HL-60 (cell line): Measurements from ENCODE around the gene PPP1CC.

Source experiments
- DNase-seq, 2 experiments: peaks; one replicate each; pipeline ENCODE4 v3.0.0-alpha.2; 2010 to 2020; ENCODE audit warnings: low read depth in 1 of 2, low spot score in 1 of 2
- H3K27ac ChIP-seq: fragments of 250-450 bp; sonication (Bioruptor Pico); replicated peaks from 2 replicates; pipeline ENCODE4 v1.5.1; 2020; ENCODE audit warnings: mild to moderate bottlenecking, moderate library complexity
- H3K27me3 ChIP-seq: fragments of 250-450 bp; sonication (Bioruptor Pico); 2 replicates; pipeline ENCODE4 v1.5.1; 2021; ENCODE audit warnings: mild to moderate bottlenecking, moderate library complexity; ENCODE audit not compliant: insufficient read depth, poor library complexity, severe bottlenecking
- H3K4me3 ChIP-seq: replicated peaks from 2 replicates; pipeline ENCODE4 v1.5.1; 2011; ENCODE audit warnings: mild to moderate bottlenecking, control low read depth, low read length; ENCODE audit not compliant: insufficient read depth
- CTCF ChIP-seq: IDR thresholded peaks from one replicate; pipeline ENCODE4 v1.5.1; 2011; ENCODE audit warnings: low read length, control low read depth, inconsistent platforms; ENCODE audit not compliant: insufficient read depth
- GABPA ChIP-seq: IDR thresholded peaks from 2 replicates; pipeline ENCODE4 v1.6.1; 2012; ENCODE audit warnings: low read depth
- POLR2AphosphoS5 ChIP-seq: IDR thresholded peaks from 2 replicates; pipeline ENCODE4 v1.6.1; 2012; ENCODE audit warnings: low read depth
- REST ChIP-seq: IDR thresholded peaks from 2 replicates; pipeline ENCODE4 v1.6.1; 2012; ENCODE audit warnings: low read depth; ENCODE audit not compliant: insufficient replicate concordance
- SPI1 ChIP-seq: IDR thresholded peaks from 2 replicates; pipeline ENCODE4 v1.6.1; 2012; ENCODE audit warnings: low read depth, mild to moderate bottlenecking, borderline replicate concordance

PPP1CC gene

GRCh38 chr12:110684312-110684836, 58.3 kb downstream of the PPP1CC start:
- TF ChIP-seq CTCF = no peak
- TF ChIP-seq SPI1 = no peak
- TF ChIP-seq REST = no peak
- no peak for TF ChIP-seq POLR2AphosphoS5
- TF ChIP-seq GABPA = no peak
- Histone ChIP-seq H3K27ac (no peak overlapping the region), H3K27me3 (no peaks in the 10 kb centered on the region), H3K4me3 (no peak overlapping the region)
- no peak for DNase-seq

DNA sequence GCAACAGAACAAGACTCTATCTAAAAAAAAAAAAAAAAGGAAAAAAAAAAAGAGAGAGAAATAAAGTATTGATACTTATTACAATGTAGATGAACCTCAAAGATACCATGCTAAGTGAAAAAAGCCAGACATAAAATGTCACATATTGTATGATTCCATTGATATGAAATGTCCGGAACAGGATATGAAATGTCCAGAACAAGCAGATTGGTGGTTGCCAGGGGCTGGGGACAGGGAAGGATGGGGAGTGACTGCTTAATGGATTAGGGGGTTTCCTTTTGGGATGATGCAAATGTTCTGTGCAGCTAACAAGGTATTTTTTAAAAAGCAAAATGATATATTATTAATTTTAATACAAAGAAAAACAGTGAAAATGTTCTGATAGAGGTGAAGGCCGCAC, 58.8 kb downstream of the PPP1CC start:
- TF ChIP-seq CTCF (no peak), REST (no peak), SPI1 (no peak), POLR2AphosphoS5 (no peak), GABPA (no peak)
- no peak overlapping the region for H3K4me3 ChIP-seq
- H3K27ac ChIP-seq = no peak overlapping the region
- no peaks in the 10 kb centered on the region for H3K27me3 ChIP-seq
- DNase-seq = no peak

GRCh38 chr12:110680032-110680431, 62.7 kb downstream of the PPP1CC start:
- TF ChIP-seq SPI1 (no peak), REST (no peak), CTCF (no peak), POLR2AphosphoS5 (no peak), GABPA (no peak)
- no peak overlapping the region for H3K27ac ChIP-seq
- DNase-seq = no peak
- H3K4me3 ChIP-seq = no peak overlapping the region
- H3K27me3 ChIP-seq = no peaks in the 10 kb centered on the region
